Stimulated activated CD4-positive, alpha-beta T cell treated with anti-CD3 and anti-CD28 coated beads, Interleukin-2, amount 100 ng/mL, for 48 hours (primary cell): ENCODE results near the gene SUDS3.
A peak's percentile ranks its signal among the peaks of the same experiment; 100 is the strongest.
"Not testable (repeated sequence)": the region's sequence is repeated elsewhere in the genome, so short reads cannot be mapped to it uniquely, and the experiment has no call there.

Experiments used
- DNase-seq, 2 donors: peaks; one replicate each; pipeline ENCODE4 v3.0.0-alpha.2; 2020

The SUDS3 gene

DNA sequence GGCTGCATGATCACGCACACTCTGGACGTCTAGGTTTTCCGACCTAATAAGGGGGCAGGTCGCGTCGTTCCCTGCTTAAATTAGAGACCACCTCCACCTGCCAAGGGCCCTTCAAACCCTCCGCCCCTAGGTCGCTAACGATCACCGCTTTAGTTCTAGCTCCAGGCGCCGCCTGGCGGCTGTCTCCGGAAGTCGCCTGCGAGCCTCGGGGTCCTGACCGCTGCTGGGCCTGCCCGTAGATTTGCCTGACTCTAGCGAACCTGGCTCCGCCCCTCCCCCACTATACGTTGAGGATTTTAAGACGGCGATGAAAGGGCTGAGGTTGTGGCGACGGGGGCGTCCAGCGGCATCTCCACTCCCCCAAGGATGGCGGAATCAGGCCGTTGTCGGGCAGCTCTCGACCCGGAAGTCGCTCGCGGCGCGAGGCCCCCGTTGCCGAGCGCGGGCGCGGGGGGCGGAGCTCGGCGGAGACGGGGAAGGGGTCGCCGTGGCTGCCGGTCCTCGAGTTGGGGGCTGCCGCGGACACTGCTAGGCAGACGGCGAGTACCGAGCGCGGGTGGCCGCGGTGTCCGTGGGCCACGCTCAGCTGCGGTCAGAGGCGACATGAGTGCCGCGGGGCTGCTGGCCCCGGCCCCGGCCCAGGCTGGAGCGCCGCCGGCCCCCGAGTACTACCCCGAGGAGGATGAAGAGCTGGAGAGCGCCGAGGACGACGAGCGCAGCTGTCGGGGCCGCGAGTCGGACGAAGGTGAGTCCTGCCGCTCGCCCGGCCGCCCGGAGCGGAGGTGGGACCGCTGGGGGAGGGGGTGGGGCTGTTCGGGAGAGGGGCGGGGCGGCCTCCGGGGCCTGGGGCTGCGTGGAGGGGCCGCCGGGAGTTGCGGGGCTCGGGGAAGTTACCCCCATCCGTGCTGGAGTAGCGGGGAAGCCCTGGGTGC, at the start of gene SUDS3:
SUDS3 (plus strand) TSS at position 467 of the 932 bp plus-strand sequence; CDS start at position 604, 137 bp downstream.
- peak; percentile 97 to 98 for DNase-seq

GRCh38 chr12:118326991-118327390, 49.4 kb upstream of the SUDS3 start:
- DNase-seq = no peak

DNA sequence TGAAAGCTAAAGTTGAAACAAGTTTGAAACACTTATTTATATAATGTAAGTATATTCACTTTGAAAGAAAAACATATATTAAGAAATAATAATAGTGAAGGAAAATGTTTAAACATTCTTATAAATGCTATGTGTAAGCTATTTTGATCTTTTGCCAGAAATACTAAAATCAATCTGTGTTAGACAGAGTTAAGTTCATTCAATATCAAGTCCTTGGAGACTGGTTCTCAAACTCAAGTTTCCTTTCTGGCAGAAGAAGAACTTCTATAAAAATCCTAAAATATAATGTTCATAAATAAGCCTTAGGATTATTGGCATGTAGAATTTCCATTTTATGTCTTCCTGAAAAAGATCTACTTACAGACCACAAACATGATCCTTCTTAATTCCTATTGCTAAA, 49.0 kb upstream of the SUDS3 start:
- DNase-seq = no peak

GRCh38 chr12:118328486-118329330, 47.6 kb upstream of the SUDS3 start:
- DNase-seq = no peak

DNA sequence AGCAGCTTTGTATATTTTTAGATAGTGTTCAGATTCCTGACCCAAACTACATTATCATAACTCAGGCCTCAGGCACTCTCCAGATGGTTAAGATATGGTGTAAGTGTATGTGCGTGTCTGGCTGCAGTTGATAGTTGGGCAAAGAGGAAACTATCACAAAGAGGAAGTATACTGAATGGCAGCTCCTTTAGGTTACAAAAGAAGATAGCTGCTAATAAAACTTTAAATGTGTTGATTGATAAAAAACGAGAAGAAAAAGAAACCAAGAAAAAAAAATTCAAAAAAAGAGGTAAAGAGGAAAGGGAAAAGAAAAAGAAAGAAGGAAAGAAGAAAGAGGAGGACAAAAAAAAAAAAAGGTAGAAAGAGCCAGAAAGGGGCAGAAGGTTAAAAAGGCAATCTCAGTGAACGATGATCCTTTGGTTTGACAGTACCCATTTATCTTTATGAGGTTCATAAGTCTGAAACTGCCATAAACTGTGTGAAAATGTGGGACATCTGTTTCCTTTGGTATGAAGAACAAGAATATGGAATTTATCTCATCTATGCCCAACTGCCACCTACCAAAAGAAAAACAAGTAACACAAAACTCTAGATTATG, 45.8 kb upstream of the SUDS3 start:
- DNase-seq = no peak

GRCh38 chr12:118332511-118332910, 43.8 kb upstream of the SUDS3 start:
- DNase-seq = no peak

DNA sequence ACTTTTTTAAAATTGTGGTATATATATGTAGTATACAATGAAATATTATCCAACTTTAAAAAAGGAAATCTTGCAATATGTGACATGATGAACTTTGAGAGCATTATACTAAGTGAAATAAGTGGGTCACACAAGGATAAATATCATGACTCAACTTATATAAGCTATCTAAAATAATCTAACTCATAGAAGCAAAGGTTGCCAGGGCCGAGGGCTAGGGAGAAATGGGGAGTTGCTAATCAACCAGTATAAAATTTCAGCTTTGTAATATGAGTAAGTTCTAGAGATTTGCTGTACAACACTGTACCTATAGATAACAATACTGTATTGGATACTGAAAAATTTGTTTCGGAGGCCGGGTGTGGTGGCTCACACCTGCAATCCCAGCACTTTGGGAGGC, 42.1 kb upstream of the SUDS3 start:
- no peak for DNase-seq

DNA sequence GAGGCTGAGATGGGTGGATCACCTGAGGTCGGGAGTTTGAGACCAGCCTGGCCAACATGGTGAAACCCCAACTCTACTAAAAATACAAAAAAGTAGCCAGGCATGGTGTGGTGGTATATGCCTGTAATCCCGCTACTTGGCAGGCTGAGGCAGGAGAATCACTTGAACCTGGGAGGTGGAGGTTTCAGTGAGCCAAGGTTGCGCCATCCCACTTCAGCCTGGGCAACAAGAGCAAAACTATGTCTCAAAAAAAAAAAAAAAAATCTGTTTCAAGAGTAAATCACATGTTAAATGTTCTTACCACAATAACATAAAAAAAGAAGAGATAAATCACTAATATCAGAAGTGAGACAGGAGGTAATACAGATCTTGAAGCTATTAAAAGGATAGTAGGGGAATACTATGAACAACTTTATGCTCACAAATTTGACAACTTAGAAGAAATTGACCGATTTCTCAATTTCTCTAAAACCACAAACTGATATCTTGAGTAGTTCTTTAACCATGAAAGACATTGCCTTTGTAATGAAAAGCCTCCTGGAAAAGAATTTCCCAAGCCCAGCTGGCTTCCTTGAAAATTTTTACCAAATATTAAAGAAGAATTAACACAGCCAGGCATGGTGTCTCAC, 41.3 kb upstream of the SUDS3 start:
- no peak for DNase-seq

GRCh38 chr12:118336123-118336522, 40.2 kb upstream of the SUDS3 start:
- no peak for DNase-seq

DNA sequence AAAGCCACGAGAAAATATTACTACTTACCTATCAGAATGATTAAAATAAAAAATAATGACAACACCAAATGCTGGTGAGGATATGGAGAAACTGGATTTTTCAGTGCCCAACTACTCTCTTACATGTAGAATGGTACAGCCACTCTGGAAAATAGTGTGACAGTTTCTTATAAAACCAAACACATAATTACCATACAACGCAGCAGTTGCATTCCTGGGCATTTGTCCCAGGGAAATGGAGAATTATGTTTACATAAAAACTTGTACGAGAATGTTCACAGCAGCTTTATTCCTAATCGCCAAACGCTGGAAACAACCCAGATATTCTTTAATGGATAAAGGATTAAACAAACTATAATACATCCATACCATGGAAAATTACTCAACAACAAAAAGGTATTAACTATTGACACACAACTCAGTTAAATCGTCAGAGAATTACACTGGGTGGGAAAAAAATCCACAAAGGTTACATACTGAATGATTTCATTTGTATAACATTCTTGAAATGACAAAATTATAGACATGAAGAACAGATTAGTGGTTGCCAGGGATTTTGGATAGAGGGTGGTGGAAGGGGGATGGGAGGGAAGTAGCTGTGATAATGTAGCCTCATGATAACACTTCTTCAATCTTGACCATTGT, 39.0 kb upstream of the SUDS3 start:
- DNase-seq = no peak

GRCh38 chr12:118342090-118342489, 34.3 kb upstream of the SUDS3 start:
- DNase-seq = no peak

DNA sequence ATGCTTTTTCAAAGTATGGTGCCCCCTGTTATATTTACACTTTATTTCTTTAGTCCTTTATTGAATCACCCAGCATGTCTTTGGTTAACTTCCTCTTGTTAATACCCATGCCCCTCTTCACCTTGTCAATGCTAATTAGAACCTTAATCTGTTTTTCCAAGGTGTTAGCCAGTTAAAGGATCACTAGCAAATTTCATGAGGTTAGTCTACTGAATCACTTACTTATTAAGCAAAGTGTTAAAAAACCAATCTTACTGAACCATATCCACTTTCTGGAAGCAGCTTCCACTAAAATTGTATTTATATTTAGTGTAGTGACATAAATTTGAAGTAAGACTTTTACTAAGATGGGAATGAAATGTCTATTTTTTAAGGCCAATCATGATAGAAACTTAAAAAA, 31.5 kb upstream of the SUDS3 start:
- DNase-seq = no peak

- DNase-seq = no peak
Observed at GRCh38 chr12:118345355-118345754, 31.0 kb upstream of the SUDS3 start.

DNA sequence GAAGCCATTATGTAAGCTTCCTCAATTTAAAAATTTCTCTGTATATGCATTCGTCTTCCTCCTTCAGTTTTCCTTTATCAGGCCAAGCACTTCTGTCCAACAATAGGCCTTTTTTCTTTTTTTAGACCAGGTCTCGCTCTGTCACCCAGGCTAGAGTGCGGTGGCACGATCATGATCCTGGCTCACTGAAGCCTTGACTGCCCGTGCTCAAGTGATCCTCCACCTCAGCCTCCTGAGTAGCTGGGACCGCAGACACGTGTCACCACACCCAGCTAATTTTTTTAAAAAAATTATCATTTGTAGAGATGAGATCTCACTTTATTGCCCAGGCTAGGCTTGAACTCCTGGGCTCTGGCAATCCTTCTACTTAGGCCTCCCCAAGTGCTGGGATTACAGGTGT, 29.5 kb upstream of the SUDS3 start:
- no peak for DNase-seq

DNA sequence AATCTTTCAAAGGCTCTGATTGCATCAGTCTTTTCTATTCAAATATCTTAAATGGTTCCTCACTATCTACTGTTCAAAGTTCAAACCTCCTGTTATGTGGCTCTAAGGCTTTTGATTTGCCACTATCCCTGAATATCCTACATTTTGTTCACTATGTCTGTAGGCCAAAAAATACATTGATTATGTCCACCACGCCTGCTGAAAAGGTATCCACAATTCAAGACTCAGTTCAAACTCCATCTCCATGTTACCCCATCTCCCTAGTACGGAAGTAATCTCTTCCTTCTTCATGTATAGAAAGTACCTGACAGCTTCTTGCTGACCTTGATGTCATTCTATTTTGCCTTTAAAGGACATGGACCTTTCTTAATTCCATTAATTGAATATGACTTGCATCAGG, 28.4 kb upstream of the SUDS3 start:
- DNase-seq = no peak

GRCh38 chr12:118350908-118351559, 25.3 kb upstream of the SUDS3 start:
- DNase-seq = no peak

- DNase-seq = no peak
Observed at GRCh38 chr12:118353721-118354120, 22.6 kb upstream of the SUDS3 start.

DNA sequence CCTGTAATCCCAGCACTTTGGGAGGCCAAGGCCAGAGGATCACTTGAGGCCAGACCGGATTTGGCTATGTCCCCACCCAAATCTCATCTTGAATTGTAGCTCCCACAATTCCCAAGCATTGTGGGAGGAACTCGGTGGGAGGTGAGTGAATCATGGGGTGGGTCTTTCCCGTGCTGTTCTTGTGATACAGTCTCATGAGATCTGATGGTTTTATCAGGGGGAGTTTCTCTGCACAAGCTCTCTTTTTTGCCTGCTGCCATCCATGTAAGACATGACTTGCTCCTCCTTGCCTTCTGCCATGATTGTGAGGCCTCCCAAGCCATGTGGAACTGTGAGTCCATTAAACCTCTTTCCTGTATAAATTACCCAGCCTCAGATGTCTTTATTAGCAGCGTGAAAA, 21.9 kb upstream of the SUDS3 start:
- not testable (repeated sequence) for DNase-seq

GRCh38 chr12:118354903-118355302, 21.5 kb upstream of the SUDS3 start:
- no peak for DNase-seq

GRCh38 chr12:118355843-118356242, 20.5 kb upstream of the SUDS3 start:
- no peak for DNase-seq

DNA sequence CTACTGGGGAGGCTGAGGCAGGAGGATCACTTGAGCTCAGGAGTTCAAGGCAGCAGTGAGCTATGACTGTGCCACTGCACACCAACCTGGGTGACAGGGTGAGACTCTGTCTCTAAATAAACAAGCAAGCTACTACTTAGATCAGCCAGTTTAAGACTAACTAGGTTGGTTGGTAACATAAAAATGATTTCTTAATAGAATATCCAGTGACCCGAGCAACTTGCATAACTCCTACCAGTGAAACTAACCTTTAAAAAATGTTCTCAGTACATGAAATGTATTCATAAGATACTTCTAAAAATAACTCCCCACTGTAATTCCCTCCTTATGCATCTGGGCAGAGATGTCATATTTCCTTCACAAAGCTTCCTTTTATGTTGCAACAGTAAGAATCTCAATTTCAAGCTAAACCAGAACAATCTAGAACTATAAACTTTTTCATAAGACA, 19.5 kb upstream of the SUDS3 start:
- DNase-seq = no peak
